Transverse colon (tissue), 4 donors: ENCODE data around the gene LILRA6.

Experiments
- EP300 ChIP-seq: sonication (generic); formaldehyde crosslinking; IDR thresholded peaks from one replicate; pipeline ENCODE4 v1.6.1; 2017; ENCODE audit warnings: antibody characterized with exemption, low read depth
- POLR2A ChIP-seq: fragments of 450-650 bp; IDR thresholded peaks from one replicate; pipeline ENCODE4 v1.6.1; 2016; ENCODE audit warnings: antibody characterized with exemption, mild to moderate bottlenecking, moderate library complexity
- POLR2AphosphoS5 ChIP-seq, 3 donors: sonication (generic); formaldehyde crosslinking; IDR thresholded peaks; one replicate each; pipeline ENCODE4 v1.6.1; 2016; ENCODE audit warnings: antibody characterized with exemption in 3 of 3
- TF ChIP-seq, protein P1 (sequence below), 5 experiments: fragments of 200-600 bp in 3 of 5; fragments of 450-650 bp in 2 of 5; sonication (generic) in 3 of 5; IDR thresholded peaks; 1 replicate in 2 of 5; 2 replicates in 3 of 5; pipeline ENCODE4 v1.5.1; 2016 to 2017; ENCODE audit warnings: antibody characterized with exemption in 5 of 5, inconsistent platforms in 3 of 5, mild to moderate bottlenecking in 2 of 5, moderate library complexity in 1 of 5

DNA sequence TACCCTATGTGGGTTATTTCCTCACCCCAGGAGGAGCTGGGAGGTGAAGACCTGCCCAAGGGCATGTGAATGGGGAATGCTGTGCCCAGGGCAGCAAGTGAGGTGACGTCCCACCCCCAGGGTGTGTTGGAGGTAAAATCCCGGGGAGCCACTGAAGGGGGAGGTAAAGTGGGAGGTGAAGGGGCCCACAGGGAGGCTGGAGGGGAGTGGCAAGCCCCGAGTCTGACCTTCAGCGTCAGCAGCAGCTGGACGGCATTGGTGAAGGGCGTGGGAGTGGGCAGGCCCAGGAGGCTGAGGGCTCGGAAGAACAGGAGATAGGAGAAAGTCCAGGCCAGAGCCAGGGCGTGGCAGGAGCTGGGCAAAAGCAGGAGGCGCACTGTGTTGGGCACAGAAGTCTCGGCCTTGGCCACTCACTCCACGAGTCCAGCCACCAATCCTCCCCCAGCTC is 55.6 kb downstream of the LILRA6 start:
- TF ChIP-seq EP300 (no peak), POLR2A (peak; percentile 88), POLR2AphosphoS5 (IDR thresholded peaks at IDR 0.05) (peak; percentile 76 to 89 (median 80))
- TF ChIP-seq, protein P1, sequence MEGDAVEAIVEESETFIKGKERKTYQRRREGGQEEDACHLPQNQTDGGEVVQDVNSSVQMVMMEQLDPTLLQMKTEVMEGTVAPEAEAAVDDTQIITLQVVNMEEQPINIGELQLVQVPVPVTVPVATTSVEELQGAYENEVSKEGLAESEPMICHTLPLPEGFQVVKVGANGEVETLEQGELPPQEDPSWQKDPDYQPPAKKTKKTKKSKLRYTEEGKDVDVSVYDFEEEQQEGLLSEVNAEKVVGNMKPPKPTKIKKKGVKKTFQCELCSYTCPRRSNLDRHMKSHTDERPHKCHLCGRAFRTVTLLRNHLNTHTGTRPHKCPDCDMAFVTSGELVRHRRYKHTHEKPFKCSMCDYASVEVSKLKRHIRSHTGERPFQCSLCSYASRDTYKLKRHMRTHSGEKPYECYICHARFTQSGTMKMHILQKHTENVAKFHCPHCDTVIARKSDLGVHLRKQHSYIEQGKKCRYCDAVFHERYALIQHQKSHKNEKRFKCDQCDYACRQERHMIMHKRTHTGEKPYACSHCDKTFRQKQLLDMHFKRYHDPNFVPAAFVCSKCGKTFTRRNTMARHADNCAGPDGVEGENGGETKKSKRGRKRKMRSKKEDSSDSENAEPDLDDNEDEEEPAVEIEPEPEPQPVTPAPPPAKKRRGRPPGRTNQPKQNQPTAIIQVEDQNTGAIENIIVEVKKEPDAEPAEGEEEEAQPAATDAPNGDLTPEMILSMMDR (IDR thresholded peaks at IDR 0.05): no peak
